NCI-H82 treated with DMSO at 0.1 percent for 48 hours (cell line): ENCODE data around the gene CCS.
A peak's percentile ranks its signal among the peaks of the same experiment; 100 is the strongest.
"Not testable (repeated sequence)": the region's sequence is repeated elsewhere in the genome, so short reads cannot be mapped to it uniquely, and the experiment has no call there.

Source experiments
- DNase-seq: peaks from one replicate; lab custom pipeline; 2025; ENCODE audit not compliant: unreplicated experiment; lab: John Stamatoyannopoulos, UW

CCS gene

DNA sequence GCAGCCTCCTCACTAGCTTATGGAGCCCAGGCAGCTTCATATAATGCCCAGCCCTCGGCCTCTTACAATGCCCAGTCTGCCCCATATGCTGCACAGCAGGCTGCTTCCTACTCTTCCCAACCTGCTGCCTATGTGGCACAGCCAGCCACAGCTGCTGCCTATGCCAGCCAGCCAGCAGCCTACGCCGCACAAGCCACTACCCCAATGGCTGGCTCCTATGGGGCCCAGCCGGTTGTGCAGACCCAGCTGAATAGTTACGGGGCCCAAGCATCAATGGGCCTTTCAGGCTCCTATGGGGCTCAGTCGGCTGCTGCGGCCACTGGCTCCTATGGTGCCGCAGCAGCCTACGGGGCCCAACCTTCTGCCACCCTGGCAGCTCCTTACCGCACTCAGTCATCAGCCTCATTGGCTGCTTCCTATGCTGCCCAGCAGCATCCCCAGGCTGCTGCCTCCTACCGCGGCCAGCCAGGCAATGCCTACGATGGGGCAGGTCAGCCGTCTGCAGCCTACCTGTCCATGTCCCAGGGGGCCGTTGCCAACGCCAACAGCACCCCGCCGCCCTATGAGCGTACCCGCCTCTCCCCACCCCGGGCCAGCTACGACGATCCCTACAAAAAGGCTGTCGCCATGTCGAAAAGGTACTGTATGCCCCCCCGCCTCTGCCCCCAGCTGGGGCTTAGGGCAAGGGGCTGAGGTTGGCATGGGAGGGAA is 32.2 kb downstream of the CCS start:
- DNase-seq: no peak

DNA sequence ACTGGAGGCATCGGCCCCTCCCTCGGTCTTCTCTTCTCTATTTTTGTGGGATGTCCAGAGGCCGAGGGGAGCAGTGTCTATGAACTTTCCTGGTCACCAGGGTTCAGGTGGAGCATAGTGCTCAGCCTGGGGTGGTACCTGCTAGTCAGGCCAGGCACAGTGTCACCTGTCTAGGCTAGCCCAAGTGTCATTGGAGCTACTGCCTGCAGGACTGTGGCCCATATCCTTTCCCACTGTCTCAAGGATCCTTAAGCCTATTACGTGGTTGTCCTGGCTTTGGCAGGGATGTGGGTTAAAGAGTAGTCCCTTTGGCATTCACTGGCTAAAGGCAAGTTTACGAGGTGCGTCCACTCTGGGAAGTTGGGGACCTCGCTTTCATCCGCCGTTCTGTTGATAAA is 32.8 kb downstream of the CCS start:
- no peak for DNase-seq

DNA sequence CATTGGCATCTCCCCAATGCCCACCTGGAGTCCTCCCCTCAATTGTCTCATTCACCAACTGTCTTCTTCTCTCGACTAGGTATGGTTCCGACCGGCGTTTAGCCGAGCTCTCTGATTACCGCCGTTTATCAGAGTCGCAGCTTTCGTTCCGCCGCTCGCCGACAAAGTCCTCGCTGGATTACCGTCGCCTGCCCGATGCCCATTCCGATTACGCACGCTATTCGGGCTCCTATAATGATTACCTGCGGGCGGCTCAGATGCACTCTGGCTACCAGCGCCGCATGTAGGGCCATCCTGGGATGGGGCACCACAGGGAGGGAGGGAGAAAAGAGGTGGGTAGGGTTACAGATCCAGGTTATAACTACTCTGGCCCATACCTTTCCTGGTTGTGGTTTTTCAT is 33.4 kb downstream of the CCS start:
- DNase-seq: no peak

DNA sequence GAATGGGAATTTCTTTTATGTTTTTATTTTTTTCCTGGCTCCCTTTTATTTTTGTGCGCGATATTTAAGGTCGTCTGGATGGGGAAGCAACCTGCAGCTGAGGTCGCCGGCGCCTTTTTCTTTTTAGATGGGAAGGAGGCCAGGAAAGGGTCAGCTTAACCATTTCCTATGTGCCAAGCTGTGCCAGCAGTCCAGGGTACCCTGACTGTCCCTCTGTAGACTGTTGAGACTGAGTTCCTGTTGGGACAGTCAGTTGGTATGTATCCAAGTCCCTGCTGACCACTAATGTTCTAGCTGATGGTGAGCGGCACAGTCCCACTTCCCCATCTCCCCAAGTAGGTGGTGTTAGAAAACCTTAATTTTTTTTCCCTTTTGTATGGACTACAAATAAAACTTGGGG is 33.9 kb downstream of the CCS start:
- no peak for DNase-seq

DNA sequence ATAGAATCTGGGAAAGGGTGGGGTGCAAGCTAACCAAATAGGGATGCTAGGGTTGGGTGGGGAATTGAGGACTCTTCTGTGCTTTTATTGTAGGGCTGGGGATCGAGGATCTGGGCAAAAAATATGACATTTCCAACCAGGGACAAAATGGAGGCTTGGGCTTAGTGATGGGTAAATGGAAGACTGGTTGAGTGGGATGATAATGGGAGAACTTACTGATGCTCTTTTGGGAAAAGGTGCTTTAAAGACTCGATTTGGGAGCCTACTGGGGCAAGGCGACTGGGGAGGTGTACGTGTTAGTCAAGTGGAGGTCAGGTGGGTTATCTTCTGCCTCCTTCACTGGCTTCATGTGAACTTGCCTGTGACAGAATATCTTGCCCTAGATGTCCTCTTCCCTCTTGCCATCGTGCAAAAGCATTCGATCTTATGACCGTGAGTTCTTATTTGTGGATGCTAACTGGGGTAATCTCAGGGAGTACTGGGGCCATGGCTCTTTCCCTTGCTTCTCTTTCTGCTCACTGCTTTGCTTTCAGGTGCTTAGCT is 35.1 kb downstream of the CCS start:
- no peak for DNase-seq

DNA sequence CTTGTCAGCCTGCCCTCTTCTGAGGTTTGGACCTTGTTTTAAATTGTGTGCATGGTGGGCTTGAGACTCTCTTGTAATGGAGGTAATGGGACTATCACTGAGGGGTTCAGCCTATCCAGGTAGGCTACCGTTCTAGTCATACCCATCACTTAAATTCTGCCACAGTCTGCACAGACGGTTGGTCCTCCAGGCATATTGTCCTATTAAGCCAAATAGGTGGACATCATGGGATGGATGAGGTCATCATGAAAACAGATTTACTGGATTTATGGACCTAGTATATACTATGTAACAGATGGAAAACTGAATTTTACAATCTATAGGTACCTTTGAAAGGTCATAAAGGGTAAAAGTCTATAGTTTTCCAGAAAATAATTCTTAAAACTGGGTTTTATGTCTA is 36.4 kb downstream of the CCS start:
- DNase-seq: no peak

DNA sequence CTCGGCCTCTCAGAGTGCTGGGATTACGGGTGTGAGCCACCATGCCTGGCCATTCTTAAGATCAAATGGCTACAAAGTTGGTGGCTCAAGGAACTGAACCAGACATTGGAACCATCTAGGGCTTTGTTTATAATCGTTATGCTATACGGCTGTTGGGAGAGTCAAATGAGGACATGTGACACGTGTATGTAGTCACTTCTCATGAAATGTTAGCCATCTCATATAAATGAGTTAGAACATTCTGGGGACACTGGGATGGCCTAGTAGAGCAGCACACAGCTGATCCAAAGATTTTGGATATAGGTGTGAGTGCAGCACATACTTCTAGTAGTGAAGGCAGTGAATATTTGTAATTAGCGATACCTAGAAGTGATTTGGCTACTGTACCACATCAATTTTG is 38.9 kb downstream of the CCS start:
- no peak for DNase-seq

DNA sequence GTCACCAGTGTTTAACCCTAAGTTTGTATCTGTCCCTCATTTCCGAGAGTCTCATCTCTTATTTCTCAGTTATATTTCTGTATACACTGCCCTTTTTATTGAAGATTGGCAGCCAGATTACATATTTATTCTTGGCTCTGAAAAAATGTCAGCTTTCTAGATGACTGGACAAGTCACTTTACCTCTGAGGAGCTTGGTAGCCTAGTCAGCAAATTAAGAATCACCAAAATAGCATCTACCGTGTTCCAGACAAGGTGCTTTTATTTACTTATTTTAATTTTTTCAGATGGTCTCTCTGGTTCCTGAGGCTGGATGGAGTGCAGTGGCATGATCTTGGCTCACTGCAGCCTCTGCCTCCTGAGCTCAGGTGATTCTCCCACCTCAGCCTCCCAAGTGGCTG is 40.0 kb downstream of the CCS start:
- no peak for DNase-seq

DNA sequence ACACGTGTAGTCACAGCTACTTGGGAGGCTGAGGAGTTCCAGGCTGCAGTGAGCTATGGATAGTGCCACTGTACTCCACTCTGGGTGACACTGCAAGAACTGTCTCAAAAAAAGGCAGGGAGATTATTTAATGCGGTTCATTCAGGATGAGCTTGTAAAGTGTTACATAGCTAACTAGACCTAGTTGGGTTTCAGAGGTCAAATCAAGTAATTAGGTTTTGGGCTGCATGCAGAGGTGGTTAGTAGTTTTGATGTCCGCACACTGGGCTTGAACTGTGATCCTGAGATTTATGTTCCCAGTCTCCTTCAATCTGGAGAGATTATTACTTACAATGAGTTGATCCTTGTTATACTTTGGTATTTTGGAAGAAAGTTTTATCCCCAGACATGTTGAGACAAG is 43.4 kb downstream of the CCS start:
- DNase-seq: peak; percentile 59

DNA sequence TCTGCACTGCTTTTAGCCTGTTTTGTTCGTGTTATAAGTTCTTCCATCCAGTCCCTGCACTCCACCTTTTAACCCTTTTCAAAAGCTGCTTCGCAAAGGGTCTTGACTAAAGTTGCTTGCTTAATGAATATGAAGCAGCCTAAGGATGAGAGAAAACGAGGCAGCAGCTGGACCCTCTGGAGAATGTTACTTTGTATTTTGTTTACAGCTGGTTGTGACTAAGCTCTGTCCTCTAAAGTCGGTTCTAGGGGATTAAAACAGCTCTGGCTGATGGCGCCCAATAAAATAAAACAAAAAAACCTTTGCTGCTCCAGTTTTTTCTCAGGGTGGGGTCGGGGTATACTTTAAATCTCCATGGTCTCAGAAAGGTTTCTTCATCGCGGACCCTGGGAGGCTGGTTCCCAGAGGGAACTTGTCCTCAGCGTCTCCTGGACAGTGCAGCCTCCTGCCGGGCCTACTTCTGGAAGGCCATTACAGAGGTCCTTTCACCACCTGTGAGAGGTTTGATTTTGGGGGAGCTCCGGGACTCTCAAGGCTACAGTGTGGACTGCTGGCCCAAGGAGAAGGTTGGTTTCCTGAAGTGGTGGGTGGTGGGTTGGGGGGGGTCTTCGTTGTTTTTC is 44.7 kb downstream of the CCS start:
- peak; percentile 45 for DNase-seq

DNA sequence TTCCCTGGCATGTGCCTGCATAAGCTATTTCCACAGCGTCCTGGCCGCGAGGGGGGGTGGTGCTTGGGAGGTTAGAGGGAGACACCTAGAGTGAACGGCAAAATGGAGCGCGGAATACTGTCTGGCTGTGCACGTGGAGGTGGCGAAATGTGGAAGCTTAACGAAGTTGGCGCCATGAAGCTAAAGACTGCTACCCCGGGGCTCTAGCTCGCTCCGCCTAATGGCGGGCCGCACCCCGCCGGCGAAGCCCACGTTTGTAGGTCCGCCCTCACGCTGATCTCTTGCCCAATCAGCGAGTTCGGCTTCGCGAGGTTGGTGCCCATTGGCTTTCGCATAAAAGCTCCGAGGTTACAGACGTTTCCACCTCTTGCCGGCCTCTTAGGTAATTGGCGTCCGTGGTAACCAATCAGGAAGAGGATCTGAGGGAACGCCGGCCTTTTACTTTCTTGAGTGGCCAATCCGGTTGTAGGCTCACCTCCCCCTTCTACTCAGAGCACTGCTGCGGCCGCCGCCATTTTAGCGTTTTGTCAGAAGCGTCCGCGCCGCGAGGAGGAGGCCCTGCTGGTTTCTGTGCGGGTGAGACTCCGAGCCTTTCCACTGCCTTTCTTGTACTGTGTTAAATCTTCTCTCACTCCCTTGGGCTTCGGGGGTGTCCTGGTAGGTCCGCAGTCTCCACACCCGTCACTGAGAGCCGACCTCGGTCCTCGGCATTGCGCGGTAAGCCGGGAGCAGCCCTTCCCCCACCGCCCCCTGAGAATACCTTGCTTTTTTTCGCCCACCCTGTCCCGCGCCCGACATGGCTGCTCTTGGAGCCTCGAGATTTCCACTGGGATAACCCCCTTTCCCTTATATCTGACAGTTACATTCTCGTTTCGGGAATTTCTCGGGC is 45.4 kb downstream of the CCS start, which contains the start of gene RBM4:
Gene RBM4 (plus strand): TSS at position 527 of the 889 bp plus-strand sequence. CDS start 1,009 bp downstream, outside the sequence.
- peak; percentile 98 for DNase-seq

DNA sequence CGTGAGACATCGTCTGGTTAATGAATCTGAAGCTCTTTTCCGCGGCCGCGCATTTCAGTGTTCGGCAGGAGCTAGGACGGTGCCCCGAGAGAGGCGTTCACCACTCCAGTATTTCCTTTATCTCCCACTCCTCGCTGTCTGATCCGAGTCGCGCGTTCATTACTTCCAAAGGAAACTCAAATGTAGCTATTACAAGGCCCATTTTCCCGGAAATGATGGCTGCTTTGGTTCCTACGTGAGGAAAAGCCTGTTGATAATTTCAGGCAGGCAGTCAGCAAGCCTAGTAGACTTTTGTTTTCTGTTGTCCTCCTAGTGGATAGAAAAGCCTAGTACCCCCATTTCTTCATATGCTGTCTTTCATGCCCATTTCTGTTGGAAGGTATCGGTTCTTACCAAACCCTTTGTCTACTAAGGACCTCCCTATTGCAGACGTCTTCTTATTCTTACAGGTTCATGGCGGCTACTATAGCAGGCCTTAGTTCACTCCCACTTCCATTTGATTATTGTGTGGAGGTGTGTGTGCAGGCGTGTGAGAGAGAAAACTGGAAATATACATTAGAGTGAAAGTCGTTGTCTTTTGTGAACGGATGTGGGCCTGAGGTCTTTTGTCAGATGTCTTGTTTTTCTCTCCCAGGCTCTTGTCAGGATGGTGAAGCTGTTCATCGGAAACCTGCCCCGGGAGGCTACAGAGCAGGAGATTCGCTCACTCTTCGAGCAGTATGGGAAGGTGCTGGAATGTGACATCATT is 46.3 kb downstream of the CCS start:
- no peak for DNase-seq

DNA sequence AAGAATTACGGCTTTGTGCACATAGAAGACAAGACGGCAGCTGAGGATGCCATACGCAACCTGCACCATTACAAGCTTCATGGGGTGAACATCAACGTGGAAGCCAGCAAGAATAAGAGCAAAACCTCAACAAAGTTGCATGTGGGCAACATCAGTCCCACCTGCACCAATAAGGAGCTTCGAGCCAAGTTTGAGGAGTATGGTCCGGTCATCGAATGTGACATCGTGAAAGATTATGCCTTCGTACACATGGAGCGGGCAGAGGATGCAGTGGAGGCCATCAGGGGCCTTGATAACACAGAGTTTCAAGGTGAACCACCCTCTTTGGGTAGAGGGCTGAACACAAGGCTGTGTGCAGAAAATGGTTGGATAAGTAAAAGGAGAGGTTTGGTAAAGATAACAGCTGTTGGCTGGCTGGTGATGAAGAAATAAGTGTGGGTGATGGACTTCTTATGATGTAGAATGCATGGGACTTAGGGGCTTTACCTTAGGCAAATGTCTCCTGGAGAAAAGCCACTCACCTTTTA is 46.9 kb downstream of the CCS start:
- not testable (repeated sequence) for DNase-seq

DNA sequence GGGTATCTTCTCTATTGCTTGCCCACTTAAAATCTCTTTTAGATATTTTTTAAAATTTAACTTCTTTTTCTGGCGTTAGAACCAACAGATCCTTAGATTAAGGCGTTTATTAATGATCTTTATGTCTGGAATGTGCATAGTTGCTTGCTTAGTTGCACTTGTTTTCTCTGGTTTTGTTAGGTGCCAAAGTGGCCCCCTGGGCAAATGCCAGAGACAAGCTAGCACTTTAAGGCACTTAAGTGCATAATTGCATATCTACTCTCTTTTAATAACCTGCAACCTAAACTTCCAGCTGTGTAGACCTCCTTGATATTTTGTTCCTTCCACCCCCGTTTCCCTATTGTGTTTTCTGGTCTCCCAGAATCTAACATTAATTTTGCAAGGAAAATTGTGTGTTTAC is 48.8 kb downstream of the CCS start:
- DNase-seq: no peak

DNA sequence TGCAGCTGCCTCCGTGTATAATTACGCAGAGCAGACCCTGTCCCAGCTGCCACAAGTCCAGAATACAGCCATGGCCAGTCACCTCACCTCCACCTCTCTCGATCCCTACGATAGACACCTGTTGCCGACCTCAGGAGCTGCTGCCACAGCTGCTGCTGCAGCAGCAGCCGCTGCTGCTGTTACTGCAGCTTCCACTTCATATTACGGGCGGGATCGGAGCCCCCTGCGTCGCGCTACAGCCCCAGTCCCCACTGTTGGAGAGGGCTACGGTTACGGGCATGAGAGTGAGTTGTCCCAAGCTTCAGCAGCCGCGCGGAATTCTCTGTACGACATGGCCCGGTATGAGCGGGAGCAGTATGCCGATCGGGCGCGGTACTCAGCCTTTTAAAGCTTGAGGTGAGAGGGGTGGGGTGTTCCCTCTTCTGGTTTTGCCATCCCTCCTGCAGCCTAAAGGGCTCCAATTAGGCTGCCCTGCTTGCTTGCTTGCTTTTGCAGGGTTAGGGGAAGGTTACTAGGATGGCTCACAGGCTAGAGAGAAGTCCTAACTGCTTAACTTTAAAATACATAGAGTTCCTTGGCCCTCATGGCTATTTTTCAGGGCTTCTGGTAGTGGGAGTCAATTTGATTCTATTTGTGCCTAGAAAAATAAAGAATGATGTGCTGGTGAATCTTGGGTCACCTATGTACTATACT is 50.9 kb downstream of the CCS start:
- no peak for DNase-seq

DNA sequence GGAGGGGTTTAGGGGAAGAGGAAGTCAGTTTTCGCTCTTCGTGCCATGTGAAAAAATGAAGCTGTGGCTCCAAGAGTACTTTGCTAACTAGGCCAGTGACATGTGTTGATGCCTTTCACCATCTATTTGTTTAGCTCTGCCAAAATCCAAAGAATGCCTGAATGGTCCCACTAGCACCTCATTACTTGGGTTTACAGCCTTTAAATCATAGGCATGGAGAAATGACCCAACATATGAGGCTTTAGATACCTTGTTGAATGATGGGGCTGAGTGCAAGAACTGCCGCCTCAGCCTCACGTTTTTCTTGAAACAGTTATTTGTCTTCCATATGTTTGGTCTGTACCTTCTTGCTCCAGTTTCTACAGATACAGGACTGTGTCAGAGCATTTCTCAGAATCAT is 53.8 kb downstream of the CCS start:
- DNase-seq: no peak

DNA sequence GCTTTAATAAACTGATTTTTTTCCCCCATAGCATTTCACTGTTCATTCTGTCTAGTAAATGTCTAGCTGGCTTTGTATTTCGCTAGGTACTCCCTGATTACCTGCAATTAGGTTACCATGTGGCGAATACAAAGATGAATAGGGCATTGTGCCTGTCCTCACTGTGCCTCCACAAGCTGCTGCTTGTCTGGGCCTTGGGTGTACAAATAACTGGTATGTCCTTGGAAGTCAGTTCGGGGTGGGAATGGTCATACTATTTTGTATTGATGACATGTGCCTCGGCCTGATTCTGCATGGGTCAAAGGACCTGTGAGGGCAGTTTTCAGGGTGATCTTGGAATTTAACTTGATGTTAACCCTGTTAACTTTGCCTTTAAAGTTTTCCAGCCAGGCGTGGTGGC is 56.9 kb downstream of the CCS start:
- no peak for DNase-seq

DNA sequence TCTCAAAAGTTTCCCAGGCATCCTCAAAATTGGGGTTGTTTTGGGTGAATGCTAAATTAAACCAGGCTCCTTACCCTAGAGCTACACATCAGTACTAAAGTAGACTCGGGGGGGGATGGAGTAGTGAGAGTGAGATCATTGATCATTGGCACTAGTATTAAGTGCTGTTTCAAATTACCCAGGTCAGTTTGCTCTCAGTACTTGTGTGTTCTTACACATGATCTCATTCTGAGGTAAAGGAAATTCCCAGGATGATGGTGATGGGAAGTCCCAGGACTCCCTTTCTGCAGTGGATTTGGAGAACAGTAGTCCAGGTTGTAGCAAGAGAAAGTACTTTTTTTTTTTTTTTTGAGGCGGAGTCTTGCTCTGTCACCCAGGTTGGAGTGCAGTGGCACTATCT is 58.0 kb downstream of the CCS start:
- no peak for DNase-seq

DNA sequence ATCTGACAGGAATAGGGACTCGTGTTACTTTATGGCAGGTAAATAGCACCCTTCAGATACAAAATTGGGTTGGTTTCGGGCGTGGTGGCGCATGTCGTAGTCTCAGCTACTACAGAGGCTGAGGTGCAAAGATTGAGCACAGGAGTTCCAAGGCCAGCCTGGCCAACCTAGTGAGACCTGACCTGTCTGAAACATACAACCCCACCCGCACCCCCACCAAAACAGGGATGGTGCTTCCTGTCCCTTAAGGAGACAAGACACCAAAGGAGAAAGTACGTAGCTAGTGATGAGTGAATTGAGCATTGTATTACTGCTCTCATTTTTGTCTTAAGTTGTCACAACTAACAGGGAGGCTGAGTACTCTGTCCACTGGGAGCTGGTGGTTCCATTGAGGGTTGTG is 59.7 kb downstream of the CCS start:
- no peak for DNase-seq

DNA sequence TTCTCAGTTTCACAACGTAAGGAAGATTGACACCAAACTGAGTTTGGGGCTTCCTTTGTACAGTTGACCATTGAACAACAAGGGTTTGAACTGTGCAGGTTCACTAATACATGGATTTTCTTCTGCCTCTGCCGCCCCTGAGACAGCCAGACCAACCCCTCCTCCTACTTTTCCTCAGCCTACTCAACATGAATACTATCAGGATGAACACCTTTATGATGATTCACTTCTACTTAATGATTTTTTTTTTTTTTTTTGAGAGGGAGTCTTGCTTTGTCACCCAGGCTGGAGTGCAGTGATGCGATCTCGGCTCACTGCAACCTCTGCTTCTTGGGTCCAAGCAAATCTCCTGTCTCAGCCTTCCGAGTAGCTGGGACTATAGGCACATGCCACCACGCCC is 60.1 kb downstream of the CCS start:
- no peak for DNase-seq
